GM18526 (cell line): ENCODE data around the gene IL12B.

Experiments used
- POLR2A ChIP-seq: IDR thresholded peaks from 3 replicates; pipeline ENCODE4 v1.6.1; 2011; ENCODE audit not compliant: insufficient read length; ENCODE audit errors: extremely low read depth

Gene IL12B

GRCh38 chr5:159332800-159333544 is 2.7 kb upstream of the IL12B start:
- TF ChIP-seq POLR2A, result no peak

- no peak for TF ChIP-seq POLR2A
Measured at GRCh38 chr5:159331093-159331973, 1.0 kb upstream of the IL12B start.

- TF ChIP-seq POLR2A, result no peak
Measured at GRCh38 chr5:159324986-159325385, 5.3 kb downstream of the IL12B start.

- no peak for TF ChIP-seq POLR2A
Measured at GRCh38 chr5:159324102-159324755, 6.1 kb downstream of the IL12B start.

GRCh38 chr5:159322180-159322579 is 8.1 kb downstream of the IL12B start:
- no peak for TF ChIP-seq POLR2A

- no peak for TF ChIP-seq POLR2A
Measured at GRCh38 chr5:159319832-159320231, 10.5 kb downstream of the IL12B start.

GRCh38 chr5:159319363-159319762 is 10.9 kb downstream of the IL12B start:
- TF ChIP-seq POLR2A, result no peak

GRCh38 chr5:159318448-159318847 is 11.8 kb downstream of the IL12B start:
- no peak for TF ChIP-seq POLR2A

GRCh38 chr5:159317849-159318248 is 12.4 kb downstream of the IL12B start:
- TF ChIP-seq POLR2A, result no peak

GRCh38 chr5:159316519-159317383 is 13.5 kb downstream of the IL12B start:
- no peak for TF ChIP-seq POLR2A

- TF ChIP-seq POLR2A, result no peak
Measured at GRCh38 chr5:159313197-159313596, 17.1 kb downstream of the IL12B start.

GRCh38 chr5:159311063-159311462 is 19.2 kb downstream of the IL12B start:
- TF ChIP-seq POLR2A, result no peak

- TF ChIP-seq POLR2A, result no peak
Measured at GRCh38 chr5:159310511-159310910, 19.8 kb downstream of the IL12B start.

GRCh38 chr5:159309689-159310433 is 20.4 kb downstream of the IL12B start:
- no peak for TF ChIP-seq POLR2A

GRCh38 chr5:159304961-159305595 is 25.2 kb downstream of the IL12B start:
- no peak for TF ChIP-seq POLR2A
